ENCODE data around the gene NDUFAF5.
"Not testable (repeated sequence)": the region's sequence is repeated elsewhere in the genome, so short reads cannot be mapped to it uniquely, and the experiment has no call there.

NDUFAF5 gene

GRCh38 chr20:13784893-13785715 is at the start of gene NDUFAF5, which contains the start of gene ESF1:
Gene NDUFAF5, plus strand, starts transcription at chr20:13785028. Its CDS starts 41 bp downstream, at chr20:13785069.
Gene ESF1, minus strand, starts transcription at chr20:13784919. Its CDS starts 1,779 bp downstream, at chr20:13783140.
- DNase-seq = peak; percentile 97

GRCh38 chr20:13735826-13736225 is 49.0 kb upstream of the NDUFAF5 start:
- no peak for DNase-seq

DNA sequence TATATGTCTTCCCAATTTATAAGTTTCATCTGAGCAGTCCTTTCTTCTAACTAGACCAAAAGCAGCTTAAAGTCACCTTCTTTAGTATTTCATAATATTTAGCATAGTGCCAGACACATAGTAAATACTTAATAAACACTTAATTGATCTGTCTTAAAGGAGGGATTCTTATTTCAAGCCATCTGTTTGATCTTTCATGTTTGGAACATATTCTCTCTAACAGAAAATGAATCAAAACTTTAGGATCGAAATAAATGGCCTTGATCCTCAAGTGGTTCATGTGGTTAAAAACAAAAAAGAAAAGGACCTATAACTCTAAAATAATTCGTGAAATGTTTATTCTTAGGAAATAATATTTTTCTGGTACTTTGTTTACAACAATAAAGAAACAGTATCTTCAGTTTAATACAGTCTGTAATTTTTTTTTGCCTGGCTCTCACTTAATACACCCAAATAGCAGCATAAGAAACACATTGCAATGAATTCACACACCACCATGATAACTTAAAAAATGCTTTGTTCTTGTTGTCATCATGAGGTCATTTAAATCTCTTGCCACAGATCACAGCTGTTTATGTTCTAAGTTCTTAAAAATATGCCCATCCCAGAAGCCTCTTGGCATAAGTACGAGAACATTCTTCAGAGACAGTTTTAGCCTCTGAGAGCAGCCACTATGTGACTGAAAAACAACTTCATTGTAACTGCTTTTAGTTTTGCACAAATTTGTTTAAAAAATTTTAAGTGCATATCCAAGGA is 48.2 kb upstream of the NDUFAF5 start:
- no peak for DNase-seq

DNA sequence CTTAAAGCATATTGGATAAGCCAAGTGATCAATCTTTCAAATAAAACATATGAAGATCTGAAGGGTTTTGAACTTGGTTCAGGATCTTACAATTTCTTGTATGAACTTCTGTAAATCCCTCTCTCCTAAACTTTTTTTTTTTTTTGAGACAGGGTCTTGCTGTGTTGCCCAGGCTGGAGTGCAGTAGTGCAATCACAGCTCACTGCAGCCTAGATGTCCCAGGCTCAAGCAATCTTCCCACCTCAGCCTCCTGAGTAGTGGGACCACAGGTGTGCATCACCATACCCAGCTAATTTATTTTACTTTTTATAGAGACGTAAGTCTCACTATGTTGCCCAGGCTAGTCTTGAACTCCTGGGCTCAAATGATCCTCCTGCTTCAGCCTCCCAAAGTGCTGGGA is 46.6 kb upstream of the NDUFAF5 start:
- DNase-seq = not testable (repeated sequence)

DNA sequence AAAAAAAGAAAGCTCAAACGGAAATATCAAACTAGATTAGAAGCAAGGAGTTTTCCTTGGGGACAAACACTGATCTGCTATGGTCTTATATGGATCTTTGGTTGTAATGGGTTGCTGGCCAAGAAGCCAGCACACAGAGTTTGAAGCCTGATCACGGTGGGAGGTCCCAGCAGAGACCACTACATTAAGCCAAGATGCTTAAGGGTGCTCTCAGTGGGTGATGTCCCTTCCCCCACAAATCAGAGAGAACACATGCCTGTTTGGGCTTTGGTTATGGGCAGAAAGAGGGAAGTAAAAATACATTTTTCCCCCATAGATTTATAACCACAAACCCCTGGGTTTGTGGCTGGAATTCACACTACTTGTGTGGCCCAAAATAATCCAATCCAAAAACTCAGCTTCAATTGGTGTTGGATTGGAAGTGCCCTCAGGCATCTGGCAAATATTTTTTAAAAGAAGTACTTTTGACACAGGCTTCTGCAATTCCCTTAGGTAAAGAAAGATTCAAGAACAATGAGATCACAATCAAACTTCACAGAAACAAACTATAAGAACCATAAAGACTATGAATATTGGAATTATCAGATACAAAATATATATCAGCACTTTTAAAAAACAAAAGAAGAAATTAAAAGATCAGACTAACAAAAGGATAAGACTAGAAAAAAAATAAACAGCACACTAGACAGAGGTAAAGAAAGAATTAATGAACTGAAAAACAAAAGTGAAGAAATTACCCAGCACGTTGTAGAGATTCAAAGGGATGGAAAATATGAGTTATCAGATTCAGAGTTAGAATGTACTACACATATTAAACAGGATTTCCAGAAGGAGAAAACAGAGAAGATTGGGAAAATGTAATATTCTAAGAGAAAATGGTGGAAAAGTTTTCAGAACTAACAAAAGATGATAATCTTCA is 44.8 kb upstream of the NDUFAF5 start:
- DNase-seq = no peak

DNA sequence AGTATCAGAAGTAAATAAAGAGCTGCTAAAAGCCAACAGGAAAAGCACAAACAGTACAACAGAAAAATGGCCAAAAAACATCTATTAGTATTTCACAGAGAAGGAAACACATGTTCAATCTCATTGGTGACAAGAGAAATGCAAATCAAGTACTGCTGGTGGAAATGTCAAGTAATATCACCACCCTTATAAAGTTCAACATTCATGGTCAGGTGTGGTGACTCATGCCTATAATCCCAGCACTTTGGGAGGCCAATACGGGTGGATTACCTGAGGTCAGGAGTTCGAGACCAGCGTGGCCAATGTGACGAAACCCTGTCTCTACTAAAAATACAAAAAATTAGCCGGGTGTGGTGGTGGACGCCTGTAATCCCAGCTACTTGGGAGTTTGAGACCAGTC is 42.9 kb upstream of the NDUFAF5 start:
- DNase-seq = no peak

DNA sequence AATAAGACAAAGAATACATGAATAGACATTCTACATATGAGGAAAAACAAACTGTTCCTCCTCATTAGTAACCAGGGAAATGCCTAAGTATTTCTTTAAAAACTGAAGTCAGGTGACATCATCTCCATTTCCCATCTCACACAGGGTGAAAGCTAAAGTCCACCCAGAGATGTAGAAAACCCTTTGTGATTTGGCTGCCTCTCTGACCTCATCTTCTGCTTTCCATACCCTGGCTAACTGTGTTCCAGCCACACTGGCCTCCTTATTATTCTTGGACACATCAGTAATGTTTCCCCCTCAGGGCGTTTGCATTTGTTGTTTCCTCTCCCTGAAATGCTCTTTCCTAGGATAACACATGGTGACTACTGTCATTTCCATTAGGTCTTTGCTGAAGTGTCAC is 40.5 kb upstream of the NDUFAF5 start:
- DNase-seq = no peak

GRCh38 chr20:13745784-13746183 is 39.0 kb upstream of the NDUFAF5 start:
- no peak for DNase-seq

DNA sequence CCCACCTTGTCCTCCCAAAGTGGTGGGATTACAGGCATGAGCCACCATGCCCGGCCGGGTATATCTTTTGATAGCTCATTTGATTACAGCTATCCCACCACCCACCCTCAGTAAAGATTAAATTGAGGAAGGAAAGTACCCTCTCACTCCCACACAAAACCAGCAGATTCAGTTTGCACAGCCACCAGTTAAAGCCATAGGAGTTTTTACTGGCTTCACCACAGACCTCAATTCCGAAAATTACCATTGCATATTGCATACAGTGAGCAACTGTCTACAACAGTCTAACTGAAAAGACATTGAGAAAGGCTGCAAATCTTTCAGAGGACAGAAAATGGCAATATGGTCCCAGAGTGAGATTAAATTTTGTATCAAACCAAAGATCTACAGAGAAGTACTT is 35.0 kb upstream of the NDUFAF5 start:
- DNase-seq = no peak

DNA sequence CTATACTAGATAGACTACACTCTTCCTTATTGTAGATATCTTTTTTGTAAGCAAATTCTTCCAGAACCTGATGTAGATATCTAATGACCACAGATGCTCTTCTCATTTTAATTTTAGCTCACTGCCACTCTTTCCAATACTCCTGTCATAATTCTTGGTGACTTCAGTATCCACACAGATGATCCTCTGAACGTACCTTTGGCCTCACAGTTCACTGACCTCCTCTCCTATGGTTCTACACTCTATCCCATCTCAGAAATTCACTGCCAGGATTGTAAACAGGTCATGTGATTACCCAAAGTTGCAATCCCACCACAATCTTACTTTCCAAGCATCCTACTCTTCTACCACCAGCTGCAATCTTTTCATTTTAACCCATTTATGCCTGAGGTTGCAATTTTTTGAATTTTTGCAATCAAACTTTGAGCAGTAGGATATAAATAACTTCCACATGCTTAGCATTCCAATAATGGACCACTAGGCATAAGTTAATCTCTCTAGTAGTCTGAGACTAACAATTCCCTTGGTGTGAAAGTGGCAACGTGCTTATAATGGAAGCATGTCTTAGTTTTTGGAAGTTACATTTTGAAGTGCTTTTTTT is 31.3 kb upstream of the NDUFAF5 start:
- no peak for DNase-seq

DNA sequence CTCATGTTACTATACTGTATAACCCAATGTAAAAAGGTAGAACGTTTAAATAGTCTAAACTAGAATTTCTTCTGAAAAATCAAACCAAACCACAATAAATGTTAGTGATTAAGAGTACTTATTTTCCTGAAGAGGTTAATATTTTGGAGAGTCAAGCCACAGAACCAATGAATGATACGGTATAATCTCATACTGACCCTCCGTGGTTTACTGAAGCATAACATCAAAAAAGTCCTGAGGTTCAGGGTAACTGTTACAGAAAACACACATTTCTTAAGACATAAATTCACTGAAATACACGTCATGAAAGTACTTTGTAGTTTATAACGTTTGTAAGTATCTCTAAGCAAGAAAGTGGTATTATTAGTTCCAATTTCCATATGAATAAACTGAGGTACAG is 29.0 kb upstream of the NDUFAF5 start:
- DNase-seq = no peak

DNA sequence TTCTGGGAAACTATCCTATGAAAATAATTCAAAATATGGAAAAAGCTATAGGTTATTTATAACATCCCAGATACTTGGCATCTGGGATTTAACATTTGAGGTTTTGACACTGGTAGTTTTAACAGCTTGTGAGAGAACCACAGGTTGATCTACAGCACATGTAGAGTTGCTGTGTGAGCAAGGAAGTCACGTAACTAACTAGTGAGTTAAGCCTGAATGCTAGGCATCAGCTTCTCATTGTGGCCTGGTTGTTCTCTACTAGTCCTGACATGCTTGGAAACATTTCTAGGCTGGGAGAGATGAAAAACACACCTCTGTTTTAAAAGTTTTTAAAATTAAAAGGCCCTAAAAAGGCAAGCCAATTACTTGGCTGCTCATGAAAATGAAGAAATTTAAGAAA is 28.3 kb upstream of the NDUFAF5 start:
- DNase-seq = no peak

- DNase-seq = no peak
Measured at GRCh38 chr20:13758884-13759283, 25.9 kb upstream of the NDUFAF5 start.

DNA sequence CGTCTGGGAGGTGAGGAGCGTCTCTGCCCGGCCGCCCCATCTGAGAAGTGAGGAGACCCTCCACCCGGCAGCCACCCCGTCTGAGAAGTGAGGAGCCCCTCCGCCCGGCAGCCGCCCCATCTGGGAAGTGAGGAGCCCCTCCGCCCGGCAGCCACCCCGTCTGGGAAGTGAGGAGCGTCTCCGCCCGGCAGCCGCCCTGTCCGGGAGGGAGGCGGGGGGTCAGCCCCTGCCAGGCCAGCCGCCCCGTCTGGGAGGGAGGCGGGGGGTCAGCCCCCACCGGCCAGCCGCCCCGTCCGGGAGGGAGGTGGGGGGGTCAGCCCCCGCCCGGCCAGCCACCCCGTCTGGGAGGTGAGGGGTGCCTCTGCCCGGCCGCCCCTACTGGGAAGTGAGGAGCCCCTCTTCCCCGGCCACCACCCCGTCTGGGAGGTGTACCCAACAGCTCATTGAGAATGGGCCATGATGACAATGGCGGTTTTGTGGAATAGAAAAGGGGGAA is 24.3 kb upstream of the NDUFAF5 start:
- DNase-seq = not testable (repeated sequence)

DNA sequence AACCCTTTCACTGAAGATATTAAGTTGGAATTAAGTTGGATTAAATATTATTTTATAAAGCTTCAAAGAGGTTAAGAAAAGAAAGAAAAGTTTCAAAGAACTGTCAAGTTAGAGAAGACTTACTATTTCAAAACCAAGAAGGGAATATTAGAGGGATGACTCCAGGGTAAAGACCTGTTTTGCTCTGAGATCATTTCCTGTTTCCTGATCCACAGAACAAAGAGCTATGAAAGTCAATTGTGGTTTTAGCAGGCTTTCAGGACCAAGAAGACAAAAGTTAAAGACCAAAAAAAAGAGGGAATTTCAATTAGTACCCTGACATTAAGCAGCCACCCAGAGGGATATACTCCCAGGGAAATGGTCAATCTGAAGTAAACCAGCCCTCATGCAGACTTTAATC is 19.5 kb upstream of the NDUFAF5 start:
- no peak for DNase-seq

GRCh38 chr20:13765868-13766416 is 18.9 kb upstream of the NDUFAF5 start:
- DNase-seq = no peak

DNA sequence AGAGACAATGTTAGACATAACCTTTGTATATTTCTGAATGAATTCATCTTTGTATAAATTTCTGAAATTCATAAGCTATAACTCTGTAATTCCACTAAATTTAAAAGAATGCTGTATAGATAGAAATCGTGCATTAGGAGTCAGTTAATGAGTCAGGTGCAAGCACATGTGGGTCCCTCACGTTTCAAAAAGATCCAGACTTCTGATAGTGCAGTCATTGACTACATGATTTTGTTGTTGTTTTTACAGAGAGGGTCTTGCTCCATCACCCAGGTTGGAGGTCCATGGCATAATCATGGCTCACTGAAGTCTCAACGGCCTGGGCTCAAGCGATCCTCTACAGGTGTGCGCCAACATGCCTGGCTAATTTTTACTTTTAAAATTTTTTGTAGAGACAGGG is 14.7 kb upstream of the NDUFAF5 start:
- no peak for DNase-seq

DNA sequence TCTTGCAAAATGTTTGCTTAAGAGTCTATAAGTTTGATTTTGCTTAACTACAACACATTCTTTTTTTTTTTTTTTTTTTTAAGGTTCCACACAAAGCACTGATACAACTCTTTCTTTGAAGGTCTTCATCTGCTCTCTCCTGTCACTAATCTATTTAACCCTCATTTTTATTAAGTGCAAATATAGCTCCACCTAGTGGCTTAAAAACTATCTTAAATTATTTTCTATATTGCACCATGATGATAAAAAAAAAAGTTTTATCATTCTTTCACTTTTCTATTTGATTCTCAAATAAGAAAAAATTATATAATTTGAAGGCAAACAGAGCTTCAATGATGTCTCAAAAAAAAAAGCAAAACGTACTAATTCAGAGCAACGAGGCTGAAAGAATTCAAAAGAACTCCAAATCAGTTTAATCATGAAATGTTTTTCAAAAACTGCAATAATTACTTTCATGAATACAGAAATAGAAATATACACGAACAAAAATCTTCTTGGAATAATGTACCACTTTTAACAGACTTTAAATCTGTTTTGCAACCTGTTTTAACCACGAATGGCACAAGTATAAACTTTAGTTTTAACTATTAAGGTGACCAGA is 12.9 kb upstream of the NDUFAF5 start:
- DNase-seq = peak; percentile 75

DNA sequence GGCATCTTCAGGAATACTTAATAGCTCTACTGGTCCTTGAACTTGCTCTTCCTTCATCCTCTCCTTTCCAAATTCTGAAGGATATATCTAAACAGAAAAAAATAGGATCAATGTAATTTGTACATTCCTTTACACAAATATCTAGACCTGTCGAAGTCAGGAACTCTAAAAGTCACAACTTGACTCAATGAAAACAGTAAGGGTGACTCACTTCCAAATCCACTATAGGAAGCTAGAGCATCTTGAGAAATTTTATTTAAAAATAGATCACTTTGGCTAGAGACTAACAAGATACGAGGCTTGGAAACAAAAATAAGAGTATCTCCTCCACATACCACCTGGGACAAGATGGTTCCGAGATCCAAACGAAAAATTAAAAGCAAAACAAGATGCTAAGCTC is 12.3 kb upstream of the NDUFAF5 start:
- no peak for DNase-seq

- no peak for DNase-seq
Measured at GRCh38 chr20:13775867-13776266, 9.0 kb upstream of the NDUFAF5 start.

DNA sequence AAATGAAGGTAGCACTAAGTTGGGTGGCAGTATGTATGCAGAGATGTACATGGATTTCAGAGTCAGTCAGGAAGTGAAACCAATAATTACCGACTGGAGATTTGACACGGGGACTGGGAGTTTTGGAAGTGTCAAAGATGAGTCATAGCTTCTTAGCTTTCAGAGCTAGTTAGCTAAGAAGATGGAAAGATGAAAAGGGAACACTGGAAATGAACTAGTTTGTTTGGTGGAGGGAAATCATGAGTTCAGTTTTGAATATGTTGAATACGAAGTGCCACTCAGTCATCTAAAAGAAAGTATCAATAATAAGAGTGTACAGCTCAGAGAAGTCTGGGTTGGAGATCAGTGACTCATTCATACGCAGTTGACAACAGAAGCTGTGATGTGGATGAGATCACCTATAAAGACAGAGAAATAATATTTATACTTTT is 7.6 kb upstream of the NDUFAF5 start:
- no peak for DNase-seq

DNA sequence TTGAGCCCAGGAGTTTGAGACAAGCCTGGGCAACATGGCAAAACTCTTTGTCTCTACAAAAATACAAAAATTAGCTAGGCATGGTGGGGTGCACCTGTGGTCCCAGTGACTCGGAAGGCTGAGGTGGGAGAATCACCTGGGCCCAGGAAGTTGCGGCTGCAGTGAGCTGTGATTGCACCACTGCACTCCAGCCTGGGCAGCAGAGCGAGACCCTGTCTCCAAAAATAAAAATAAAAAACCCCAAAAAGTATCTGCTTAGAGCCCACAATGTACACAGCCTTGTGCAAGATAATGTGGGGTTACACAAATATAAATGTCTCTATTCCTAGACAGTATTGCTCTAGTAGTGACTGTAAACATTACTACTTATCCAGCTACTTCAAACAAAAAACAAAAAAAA is 6.0 kb upstream of the NDUFAF5 start:
- DNase-seq = no peak

All from hematopoietic multipotent progenitor cell treated with erythropoietin and hydrocortisone succinate and interleukin-3 and kit ligand, for 6 days (in vitro differentiated cells).